H1 (cell line): ENCODE measurements around the gene INKA2. TPM values are rescaled to one million over a fixed set of nuclear protein-coding genes. Genes with fewer than 3 reads are reported as not detected.

ENCODE experiments used
- CHD1 ChIP-seq: IDR thresholded peaks from 2 replicates; pipeline ENCODE4 v1.6.1; 2012; ENCODE audit warnings: low read depth, low read length, improper control_type of control experiment
- POU5F1 ChIP-seq: IDR thresholded peaks from 2 replicates; pipeline ENCODE4 v1.6.1; 2011; ENCODE audit warnings: low read depth, mild to moderate bottlenecking, low read length, moderate library complexity
- SP2 ChIP-seq: IDR thresholded peaks from 2 replicates; pipeline ENCODE4 v1.6.1; 2012; ENCODE audit warnings: mild to moderate bottlenecking, low read length, inconsistent platforms
- SRF ChIP-seq: IDR thresholded peaks from 2 replicates; pipeline ENCODE4 v1.6.1; 2011; ENCODE audit warnings: mild to moderate bottlenecking, low read depth, low read length, moderate library complexity
- TEAD4 ChIP-seq: IDR thresholded peaks from 2 replicates; pipeline ENCODE4 v1.6.1; 2012; ENCODE audit warnings: low read depth, low read length, inconsistent platforms, mixed read lengths
- polyA plus RNA-seq, 7 experiments: library from polyadenylated mRNA; depleted of rRNA in 3 of 7; stranded (reverse) in 5 of 7; unstranded in 2 of 7; fragments of >200 nt in 5 of 7; fragments of 200-250 nt in 2 of 7; gene quantifications; 1 replicate in 5 of 7; 2 replicates in 1 of 7; 4 replicates in 1 of 7; pipeline versions ENCODE4 v1.2.1 to v1.2.3, GENCODE V29; 2011 to 2013; ENCODE audit warnings: missing spikeins in 2 of 7, mixed read lengths in 2 of 7
- total RNA-seq: library from RNA; stranded (reverse); fragmentation: NEBNext Ultra II Directional; extraction: Animal tissue kit (Norgen Biotek cat#: 25700); gene quantifications from 2 replicates; pipeline ENCODE4 v1.2.1, GENCODE V29; 2021
- TF ChIP-seq, protein P1 (sequence below): fragments of 300-600 bp; sonication (generic); IDR thresholded peaks from 2 replicates; pipeline ENCODE4 v1.7.1; 2012; ENCODE audit warnings: low read length, moderate library complexity, mild to moderate bottlenecking, inconsistent platforms; ENCODE audit not compliant: insufficient replicate concordance

INKA2 gene
- total and polyA plus RNA-seq, 2 of the 8 experiments (the other 6 are each of a cell fraction or from before 2014, with no cell fraction given) = 4.2 to 11.5 TPM

GRCh38 chr1:111727056-111727455 is 12.1 kb downstream of the INKA2 start (continued):
- TF ChIP-seq, protein P1, sequence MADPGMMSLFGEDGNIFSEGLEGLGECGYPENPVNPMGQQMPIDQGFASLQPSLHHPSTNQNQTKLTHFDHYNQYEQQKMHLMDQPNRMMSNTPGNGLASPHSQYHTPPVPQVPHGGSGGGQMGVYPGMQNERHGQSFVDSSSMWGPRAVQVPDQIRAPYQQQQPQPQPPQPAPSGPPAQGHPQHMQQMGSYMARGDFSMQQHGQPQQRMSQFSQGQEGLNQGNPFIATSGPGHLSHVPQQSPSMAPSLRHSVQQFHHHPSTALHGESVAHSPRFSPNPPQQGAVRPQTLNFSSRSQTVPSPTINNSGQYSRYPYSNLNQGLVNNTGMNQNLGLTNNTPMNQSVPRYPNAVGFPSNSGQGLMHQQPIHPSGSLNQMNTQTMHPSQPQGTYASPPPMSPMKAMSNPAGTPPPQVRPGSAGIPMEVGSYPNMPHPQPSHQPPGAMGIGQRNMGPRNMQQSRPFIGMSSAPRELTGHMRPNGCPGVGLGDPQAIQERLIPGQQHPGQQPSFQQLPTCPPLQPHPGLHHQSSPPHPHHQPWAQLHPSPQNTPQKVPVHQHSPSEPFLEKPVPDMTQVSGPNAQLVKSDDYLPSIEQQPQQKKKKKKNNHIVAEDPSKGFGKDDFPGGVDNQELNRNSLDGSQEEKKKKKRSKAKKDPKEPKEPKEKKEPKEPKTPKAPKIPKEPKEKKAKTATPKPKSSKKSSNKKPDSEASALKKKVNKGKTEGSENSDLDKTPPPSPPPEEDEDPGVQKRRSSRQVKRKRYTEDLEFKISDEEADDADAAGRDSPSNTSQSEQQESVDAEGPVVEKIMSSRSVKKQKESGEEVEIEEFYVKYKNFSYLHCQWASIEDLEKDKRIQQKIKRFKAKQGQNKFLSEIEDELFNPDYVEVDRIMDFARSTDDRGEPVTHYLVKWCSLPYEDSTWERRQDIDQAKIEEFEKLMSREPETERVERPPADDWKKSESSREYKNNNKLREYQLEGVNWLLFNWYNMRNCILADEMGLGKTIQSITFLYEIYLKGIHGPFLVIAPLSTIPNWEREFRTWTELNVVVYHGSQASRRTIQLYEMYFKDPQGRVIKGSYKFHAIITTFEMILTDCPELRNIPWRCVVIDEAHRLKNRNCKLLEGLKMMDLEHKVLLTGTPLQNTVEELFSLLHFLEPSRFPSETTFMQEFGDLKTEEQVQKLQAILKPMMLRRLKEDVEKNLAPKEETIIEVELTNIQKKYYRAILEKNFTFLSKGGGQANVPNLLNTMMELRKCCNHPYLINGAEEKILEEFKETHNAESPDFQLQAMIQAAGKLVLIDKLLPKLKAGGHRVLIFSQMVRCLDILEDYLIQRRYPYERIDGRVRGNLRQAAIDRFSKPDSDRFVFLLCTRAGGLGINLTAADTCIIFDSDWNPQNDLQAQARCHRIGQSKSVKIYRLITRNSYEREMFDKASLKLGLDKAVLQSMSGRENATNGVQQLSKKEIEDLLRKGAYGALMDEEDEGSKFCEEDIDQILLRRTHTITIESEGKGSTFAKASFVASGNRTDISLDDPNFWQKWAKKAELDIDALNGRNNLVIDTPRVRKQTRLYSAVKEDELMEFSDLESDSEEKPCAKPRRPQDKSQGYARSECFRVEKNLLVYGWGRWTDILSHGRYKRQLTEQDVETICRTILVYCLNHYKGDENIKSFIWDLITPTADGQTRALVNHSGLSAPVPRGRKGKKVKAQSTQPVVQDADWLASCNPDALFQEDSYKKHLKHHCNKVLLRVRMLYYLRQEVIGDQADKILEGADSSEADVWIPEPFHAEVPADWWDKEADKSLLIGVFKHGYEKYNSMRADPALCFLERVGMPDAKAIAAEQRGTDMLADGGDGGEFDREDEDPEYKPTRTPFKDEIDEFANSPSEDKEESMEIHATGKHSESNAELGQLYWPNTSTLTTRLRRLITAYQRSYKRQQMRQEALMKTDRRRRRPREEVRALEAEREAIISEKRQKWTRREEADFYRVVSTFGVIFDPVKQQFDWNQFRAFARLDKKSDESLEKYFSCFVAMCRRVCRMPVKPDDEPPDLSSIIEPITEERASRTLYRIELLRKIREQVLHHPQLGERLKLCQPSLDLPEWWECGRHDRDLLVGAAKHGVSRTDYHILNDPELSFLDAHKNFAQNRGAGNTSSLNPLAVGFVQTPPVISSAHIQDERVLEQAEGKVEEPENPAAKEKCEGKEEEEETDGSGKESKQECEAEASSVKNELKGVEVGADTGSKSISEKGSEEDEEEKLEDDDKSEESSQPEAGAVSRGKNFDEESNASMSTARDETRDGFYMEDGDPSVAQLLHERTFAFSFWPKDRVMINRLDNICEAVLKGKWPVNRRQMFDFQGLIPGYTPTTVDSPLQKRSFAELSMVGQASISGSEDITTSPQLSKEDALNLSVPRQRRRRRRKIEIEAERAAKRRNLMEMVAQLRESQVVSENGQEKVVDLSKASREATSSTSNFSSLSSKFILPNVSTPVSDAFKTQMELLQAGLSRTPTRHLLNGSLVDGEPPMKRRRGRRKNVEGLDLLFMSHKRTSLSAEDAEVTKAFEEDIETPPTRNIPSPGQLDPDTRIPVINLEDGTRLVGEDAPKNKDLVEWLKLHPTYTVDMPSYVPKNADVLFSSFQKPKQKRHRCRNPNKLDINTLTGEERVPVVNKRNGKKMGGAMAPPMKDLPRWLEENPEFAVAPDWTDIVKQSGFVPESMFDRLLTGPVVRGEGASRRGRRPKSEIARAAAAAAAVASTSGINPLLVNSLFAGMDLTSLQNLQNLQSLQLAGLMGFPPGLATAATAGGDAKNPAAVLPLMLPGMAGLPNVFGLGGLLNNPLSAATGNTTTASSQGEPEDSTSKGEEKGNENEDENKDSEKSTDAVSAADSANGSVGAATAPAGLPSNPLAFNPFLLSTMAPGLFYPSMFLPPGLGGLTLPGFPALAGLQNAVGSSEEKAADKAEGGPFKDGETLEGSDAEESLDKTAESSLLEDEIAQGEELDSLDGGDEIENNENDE = no peak
- TF ChIP-seq SRF (no peak), POU5F1 (no peak), CHD1 (no peak), TEAD4 (no peak), SP2 (no peak)
